A549 (cell line): ENCODE results near the gene RBMS3. TPM values are rescaled to one million over a fixed set of nuclear protein-coding genes. Genes with fewer than 3 reads are reported as not detected.

Experiments
- ATAC-seq, 2 experiments: fragments of 200-7000 bp in 1 of 2; fragments of >200 bp in 1 of 2; cut with Nextera tagmentation in 1 of 2; cut with Tn5 transposase in 1 of 2; 3 replicates each; pipeline versions ENCODE4 v1.8.0 to v1.9.1; 2018 to 2020; ENCODE audit warnings: mild to moderate bottlenecking in 1 of 2, moderate library complexity in 1 of 2
- CTCF ChIA-PET: fragments of 300-600 bp; sonication (Branson Sonifier 250); formaldehyde crosslinking; extraction: SDS; loops from one replicate; lab custom pipeline; 2021; ENCODE audit warnings: antibody characterized with exemption, inconsistent platforms; lab: Yijun Ruan, JAX
- POLR2A ChIA-PET: fragments of 350-600 bp; formaldehyde crosslinking; extraction: SDS; loops from one replicate; lab custom pipeline; 2021; ENCODE audit warnings: antibody characterized with exemption, inconsistent platforms; lab: Yijun Ruan, JAX
- DNase-seq, 2 experiments: peaks; one replicate each; pipeline versions ENCODE4 v3.0.0 to v3.0.0-alpha.2; 2011 to 2016; ENCODE audit warnings: low read depth in 1 of 2, low spot score in 1 of 2
- FAIRE-seq: peaks from 2 replicates; lab custom pipeline; 2011; peaks lifted over from hg19 to GRCh38; lab: Jason Lieb, UNC
- H3K27ac ChIP-seq, 2 experiments: fragments of >200 bp; sonication (Bioruptor Twin); formaldehyde crosslinking; 3 replicates each; pipeline ENCODE4 v1.5.1; 2016 to 2017
- H3K4me1 ChIP-seq: fragments of >200 bp; sonication (Bioruptor Twin); formaldehyde crosslinking; 3 replicates; pipeline ENCODE4 v1.6.1; 2016
- H3K4me2 ChIP-seq: fragments of >200 bp; sonication (Bioruptor Twin); formaldehyde crosslinking; 3 replicates; pipeline ENCODE4 v1.6.1; 2016
- H3K4me3 ChIP-seq: fragments of >200 bp; sonication (Bioruptor Twin); formaldehyde crosslinking; 3 replicates; pipeline ENCODE4 v1.5.1; 2016
- H3K9me3 ChIP-seq: fragments of >200 bp; sonication (Bioruptor Twin); formaldehyde crosslinking; 3 replicates; pipeline ENCODE4 v1.6.1; 2016
- BHLHE40 ChIP-seq: IDR thresholded peaks from 2 replicates; pipeline ENCODE4 v1.6.1; 2012; ENCODE audit warnings: low read depth, low read length, inconsistent platforms
- CBX8 ChIP-seq: fragments of 200-600 bp; sonication (generic); IDR thresholded peaks from 2 replicates; pipeline ENCODE4 v1.6.1; 2016
- CEBPB ChIP-seq, 2 experiments: fragments of >200 bp in 1 of 2; sonication (Bioruptor Twin) in 1 of 2; formaldehyde crosslinking in 1 of 2; IDR thresholded peaks; 2 replicates each; pipeline ENCODE4 v1.6.1; 2012 to 2016
- CHD2 ChIP-seq: fragments of 150-350 bp; IDR thresholded peaks from 2 replicates; pipeline ENCODE4 v1.6.1; 2014; ENCODE audit warnings: low read length; ENCODE audit not compliant: partially characterized antibody
- CHD4 ChIP-seq: fragments of 200-600 bp; sonication (generic); IDR thresholded peaks from 2 replicates; pipeline ENCODE4 v1.6.1; 2016; ENCODE audit warnings: antibody characterized with exemption, mild to moderate bottlenecking, borderline replicate concordance
- EHMT2 ChIP-seq: fragments of 200-600 bp; sonication (generic); IDR thresholded peaks from 2 replicates; pipeline ENCODE4 v1.6.1; 2016; ENCODE audit warnings: antibody characterized with exemption, low read depth, mild to moderate bottlenecking, moderate library complexity
- ESRRA ChIP-seq: fragments of 150-350 bp; IDR thresholded peaks from 2 replicates; pipeline ENCODE4 v1.6.1; 2014; ENCODE audit warnings: mild to moderate bottlenecking, low read length, borderline replicate concordance
- GATA3 ChIP-seq: IDR thresholded peaks from 2 replicates; pipeline ENCODE4 v1.6.1; 2012; ENCODE audit warnings: borderline replicate concordance
- HDAC2 ChIP-seq: fragments of 200-600 bp; sonication (generic); IDR thresholded peaks from 2 replicates; pipeline ENCODE4 v1.6.1; 2016
- HEYL ChIP-seq: fragments of 250-450 bp; sonication (Bioruptor Pico); IDR thresholded peaks from 2 replicates; pipeline ENCODE4 v1.8.0; 2021; ENCODE audit warnings: mild to moderate bottlenecking, moderate library complexity
- HOXA7 ChIP-seq: fragments of 250-450 bp; sonication (Bioruptor Pico); IDR thresholded peaks from 2 replicates; pipeline ENCODE4 v1.5.0; 2020; ENCODE audit warnings: mild to moderate bottlenecking, moderate library complexity
- HOXB5 ChIP-seq: fragments of 250-450 bp; sonication (Bioruptor Pico); IDR thresholded peaks from 2 replicates; pipeline ENCODE4 v1.5.0; 2020; ENCODE audit warnings: mild to moderate bottlenecking, moderate library complexity
- JUN ChIP-seq, 2 experiments: fragments of >200 bp; sonication (Bioruptor Twin); formaldehyde crosslinking; IDR thresholded peaks; 2 replicates in 1 of 2; 3 replicates in 1 of 2; pipeline ENCODE4 v1.6.1; 2016 to 2017
- KDM5A ChIP-seq: fragments of 200-600 bp; sonication (generic); IDR thresholded peaks from 2 replicates; pipeline ENCODE4 v1.6.1; 2016; ENCODE audit warnings: antibody characterized with exemption, mild to moderate bottlenecking
- MAFK ChIP-seq: fragments of 450-650 bp; IDR thresholded peaks from 2 replicates; pipeline ENCODE4 v1.6.1; 2014; ENCODE audit not compliant: partially characterized antibody
- NPAS2 ChIP-seq: fragments of 250-450 bp; sonication (Bioruptor Pico); IDR thresholded peaks from 2 replicates; pipeline ENCODE4 v1.8.0; 2022; ENCODE audit warnings: mild to moderate bottlenecking, moderate library complexity, borderline replicate concordance
- PHF8 ChIP-seq: fragments of 200-600 bp; sonication (generic); IDR thresholded peaks from 2 replicates; pipeline ENCODE4 v1.6.1; 2016; ENCODE audit warnings: low read depth, mild to moderate bottlenecking, antibody characterized with exemption, moderate library complexity, borderline replicate concordance
- POLR2A ChIP-seq: IDR thresholded peaks from 2 replicates; pipeline ENCODE4 v1.6.1; 2012; ENCODE audit warnings: mild to moderate bottlenecking, low read length
- POLR2AphosphoS2 ChIP-seq: conservative IDR thresholded peaks from 2 replicates; pipeline ENCODE4 v1.6.1; 2012; ENCODE audit warnings: low read length, improper control_type of control experiment, inconsistent platforms
- RAD21 ChIP-seq, 2 experiments: fragments of >200 bp in 1 of 2; sonication (Bioruptor Twin) in 1 of 2; formaldehyde crosslinking in 1 of 2; IDR thresholded peaks in 1 of 2; conservative IDR thresholded peaks in 1 of 2; 2 replicates in 1 of 2; 3 replicates in 1 of 2; pipeline ENCODE4 v1.6.1; 2012 to 2018; ENCODE audit warnings: inconsistent platforms in 1 of 2
- RARB ChIP-seq: fragments of 250-450 bp; sonication (Bioruptor Pico); IDR thresholded peaks from 2 replicates; pipeline ENCODE4 v1.8.0; 2021; ENCODE audit warnings: mild to moderate bottlenecking, moderate library complexity
- RFX5 ChIP-seq: fragments of 450-650 bp; IDR thresholded peaks from 2 replicates; pipeline ENCODE4 v1.7.1; 2014; ENCODE audit warnings: antibody characterized with exemption, mild to moderate bottlenecking, moderate library complexity
- SREBF2 ChIP-seq: fragments of 450-650 bp; IDR thresholded peaks from 2 replicates; pipeline ENCODE4 v1.6.1; 2014; ENCODE audit warnings: mild to moderate bottlenecking, moderate library complexity
- TP53 ChIP-seq: fragments of 250-450 bp; sonication (Bioruptor Pico); IDR thresholded peaks from 2 replicates; pipeline ENCODE4 v1.5.0; 2021; ENCODE audit warnings: mild to moderate bottlenecking, moderate library complexity
- ZFP36 ChIP-seq: fragments of 450-650 bp; IDR thresholded peaks from 2 replicates; pipeline ENCODE4 v1.6.1; 2014; ENCODE audit warnings: borderline replicate concordance; ENCODE audit not compliant: partially characterized antibody
- ZSCAN20 ChIP-seq: fragments of 250-450 bp; sonication (Bioruptor Pico); IDR thresholded peaks from 2 replicates; pipeline ENCODE4 v1.8.0; 2022; ENCODE audit warnings: mild to moderate bottlenecking, moderate library complexity
- WGBS: methylation state at CpG from one replicate; pipeline ENCODE4 v1.1.6; 2017; ENCODE audit errors: missing lambda C conversion rate; 5-methylcytosine and 5-hydroxymethylcytosine counted together
- polyA plus RNA-seq, 4 experiments: library from polyadenylated mRNA; depleted of rRNA in 3 of 4; stranded (reverse); fragments of >200 nt; fragmentation: RNase III in 1 of 4; extraction: RNeasy Plus Mini Kit Qiagen cat#74134 plus additional on column Dnase treatment in 1 of 4; gene quantifications; 2 replicates in 3 of 4; 3 replicates in 1 of 4; pipeline ENCODE4 v1.2.3, GENCODE V29; 2011 to 2017
- TF ChIP-seq, protein P1 (sequence below): fragments of >200 bp; sonication (Bioruptor Twin); formaldehyde crosslinking; IDR thresholded peaks from 3 replicates; pipeline ENCODE4 v1.6.1; 2016
- TF ChIP-seq, protein P2 (sequence below): fragments of >200 bp; sonication (Bioruptor Twin); formaldehyde crosslinking; IDR thresholded peaks from 2 replicates; pipeline ENCODE4 v1.6.1; 2016
- TF ChIP-seq, protein P3 (sequence below): IDR thresholded peaks from 2 replicates; pipeline ENCODE4 v1.6.1; 2012

RBMS3 gene
- polyA plus RNA-seq, 2 of the 4 experiments (the other 2 are of a cell fraction): 0.92 to 4.1 TPM

DNA sequence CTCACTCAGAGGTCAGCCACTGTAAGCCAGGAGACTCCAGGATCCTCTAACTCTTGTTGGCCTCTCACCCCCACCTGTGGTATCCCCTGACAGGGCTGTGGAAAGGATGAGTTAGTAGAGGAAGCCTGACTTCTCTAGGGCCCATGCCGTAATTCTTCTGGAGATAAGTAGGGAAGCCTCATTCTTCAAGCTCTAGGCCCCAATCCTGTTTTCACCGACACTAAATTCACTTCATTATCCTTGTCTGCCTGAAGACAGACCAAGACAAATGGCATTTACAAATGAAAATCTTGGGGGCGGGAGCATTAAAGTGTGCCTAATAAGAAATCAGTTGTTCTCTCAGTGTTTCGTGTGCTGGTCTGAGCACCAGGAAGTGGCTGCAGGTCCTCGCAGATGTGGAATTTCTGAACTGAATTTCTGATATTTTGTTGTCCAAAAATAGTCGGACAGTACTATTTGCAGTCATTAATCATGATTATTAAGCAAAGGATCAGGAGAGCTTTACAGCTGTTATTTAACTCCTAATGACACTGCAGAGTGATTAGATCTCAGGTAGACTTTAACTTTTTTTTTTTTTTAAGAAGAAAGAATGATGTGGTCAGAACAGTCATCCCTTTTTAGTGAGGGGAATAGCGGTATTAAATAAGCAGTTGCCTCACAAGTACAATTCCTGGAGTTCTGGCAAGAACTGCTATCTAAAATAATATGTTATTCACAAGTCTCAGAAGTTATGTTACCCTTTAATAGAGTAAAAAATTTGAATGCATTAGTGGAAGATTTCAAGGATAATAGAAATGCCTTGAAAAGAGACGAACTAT lies 58.4 kb downstream of the RBMS3 start:
- Histone ChIP-seq H3K4me3 (no peak overlapping the region), H3K27ac (no peak overlapping the region), H3K4me1 (peaks cover 21% of the 10 kb centered on the region), H3K9me3 (no peaks in the 10 kb centered on the region), H3K4me2 (no peak overlapping the region)
- FAIRE-seq: no peak
- ATAC-seq: no peak
- WGBS: 93% methylated on average over 8 of the region's 8 CpGs
- no peak for TF ChIP-seq RARB
- TF ChIP-seq ESRRA: no peak
- no peak for TF ChIP-seq POLR2AphosphoS2
- CTCF ChIA-PET: interaction anchor here (0.6 to 0.7 kb wide), 2 partner anchors 15 to 1431 kb away, joined by 3 read pairs; no protein-coding TSS in a partner anchor
- POLR2A ChIA-PET: no interaction called here
- no peak for DNase-seq

DNA sequence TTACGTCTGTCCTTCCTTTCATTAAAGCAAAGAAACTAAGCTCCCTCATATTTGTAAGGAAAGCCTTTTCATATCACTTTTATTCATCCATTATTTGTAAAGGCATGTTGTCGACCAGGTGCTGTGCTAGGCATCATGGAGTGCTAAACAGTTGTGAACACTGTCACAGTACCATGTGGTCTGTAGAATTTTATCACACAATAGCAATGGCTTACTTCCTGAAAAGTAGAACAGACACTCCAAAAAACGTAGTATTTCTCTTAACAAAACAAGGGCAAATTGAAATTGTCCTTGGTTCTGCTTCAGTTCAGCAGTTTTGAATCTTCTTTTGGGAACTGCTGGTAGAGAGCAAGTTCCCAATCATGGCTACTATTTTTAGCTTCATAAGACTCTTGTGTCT lies 63.3 kb downstream of the RBMS3 start:
- Histone ChIP-seq H3K4me3 (no peak overlapping the region), H3K4me2 (no peak overlapping the region), H3K4me1 (0 out of 3 replicates have a peak, but pooled peaks cover 4% of the 10 kb centered on the region), H3K27ac (no peak overlapping the region), H3K9me3 (no peaks in the 10 kb centered on the region)
- no peak for FAIRE-seq
- no peak for DNase-seq
- ChIA-PET POLR2A (interaction anchor here (1.7 kb wide), 1 partner anchor 9 kb away, joined by 5 read pairs; no protein-coding TSS in a partner anchor), CTCF (interaction anchor here (1.8 kb wide), 1 partner anchor 12 kb away, joined by 4 read pairs; no protein-coding TSS in a partner anchor)
- 76% methylated on average over 3 of the region's 3 CpGs for WGBS
- TF ChIP-seq CBX8 (no peak), PHF8 (no peak), JUN (IDR thresholded peaks at IDR 0.05) (no peak), RFX5 (no peak), EHMT2 (no peak), HOXB5 (CRISPR knock-in tag) (no peak), SREBF2 (no peak), HEYL (no peak), ESRRA (no peak), POLR2A (no peak), RAD21 (conservative IDR thresholded peaks at IDR 0.05 in 1 of 2, IDR thresholded peaks at IDR 0.05 in 1 of 2) (no peak), TP53 (no peak), ZFP36 (no peak), BHLHE40 (no peak), ZSCAN20 (CRISPR knock-in tag) (no peak)
- TF ChIP-seq, protein P1, sequence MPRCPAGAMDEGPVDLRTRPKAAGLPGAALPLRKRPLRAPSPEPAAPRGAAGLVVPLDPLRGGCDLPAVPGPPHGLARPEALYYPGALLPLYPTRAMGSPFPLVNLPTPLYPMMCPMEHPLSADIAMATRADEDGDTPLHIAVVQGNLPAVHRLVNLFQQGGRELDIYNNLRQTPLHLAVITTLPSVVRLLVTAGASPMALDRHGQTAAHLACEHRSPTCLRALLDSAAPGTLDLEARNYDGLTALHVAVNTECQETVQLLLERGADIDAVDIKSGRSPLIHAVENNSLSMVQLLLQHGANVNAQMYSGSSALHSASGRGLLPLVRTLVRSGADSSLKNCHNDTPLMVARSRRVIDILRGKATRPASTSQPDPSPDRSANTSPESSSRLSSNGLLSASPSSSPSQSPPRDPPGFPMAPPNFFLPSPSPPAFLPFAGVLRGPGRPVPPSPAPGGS: no peak
- ATAC-seq: no peak

DNA sequence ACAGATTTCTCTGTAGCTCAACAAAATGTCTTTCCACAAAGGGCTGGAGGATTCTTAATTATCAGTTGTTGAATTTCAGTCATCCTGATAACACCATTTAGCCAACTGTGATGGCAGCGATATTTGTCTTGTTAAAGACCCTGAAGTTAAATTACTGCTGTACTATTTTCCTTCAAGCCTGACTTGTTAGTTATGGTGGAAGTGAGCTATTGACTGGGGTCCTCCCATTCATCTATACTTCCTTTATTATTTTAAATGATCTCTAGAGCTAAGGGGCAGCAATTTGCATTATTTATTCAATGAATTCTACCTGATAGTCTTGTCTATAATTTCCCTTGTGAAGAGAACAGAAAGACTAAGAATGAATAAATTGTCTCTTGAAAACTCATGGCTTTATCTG lies 64.1 kb downstream of the RBMS3 start:
- WGBS: 91% methylated on average over 1 of the region's 1 CpG
- FAIRE-seq (no peak), ATAC-seq (no peak), DNase-seq (no peak)
- Histone ChIP-seq H3K4me2 (no peak overlapping the region), H3K27ac (no peak overlapping the region), H3K4me3 (no peak overlapping the region), H3K9me3 (no peaks in the 10 kb centered on the region), H3K4me1 (0 out of 3 replicates have a peak, but pooled peaks cover 4% of the 10 kb centered on the region)
- ChIA-PET POLR2A (interaction anchor here (0.7 to 1.7 kb wide), 2 partner anchors 10 to 1314 kb away, joined by 3 to 5 read pairs; no protein-coding TSS in a partner anchor), CTCF (interaction anchor here (0.6 to 1.8 kb wide), 2 partner anchors 13 to 64 kb away, joined by 4 read pairs; no protein-coding TSS in a partner anchor)
- TF ChIP-seq GATA3: no peak
- no peak for TF ChIP-seq MAFK
- TF ChIP-seq, protein P2, sequence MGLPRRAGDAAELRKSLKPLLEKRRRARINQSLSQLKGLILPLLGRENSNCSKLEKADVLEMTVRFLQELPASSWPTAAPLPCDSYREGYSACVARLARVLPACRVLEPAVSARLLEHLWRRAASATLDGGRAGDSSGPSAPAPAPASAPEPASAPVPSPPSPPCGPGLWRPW: no peak
- no peak for TF ChIP-seq KDM5A
- no peak for TF ChIP-seq CHD4
- TF ChIP-seq NPAS2 (CRISPR knock-in tag): no peak
- TF ChIP-seq, protein P1: no peak
- no peak for TF ChIP-seq HDAC2
- no peak for TF ChIP-seq RAD21 (conservative IDR thresholded peaks at IDR 0.05 in 1 of 2, IDR thresholded peaks at IDR 0.05 in 1 of 2)
- no peak for TF ChIP-seq HEYL
- no peak for TF ChIP-seq TP53
- no peak for TF ChIP-seq ESRRA
- TF ChIP-seq SREBF2: no peak
- no peak for TF ChIP-seq HOXB5 (CRISPR knock-in tag)
- no peak for TF ChIP-seq CEBPB (IDR thresholded peaks at IDR 0.05)
- TF ChIP-seq ZSCAN20 (CRISPR knock-in tag): no peak
- TF ChIP-seq CHD2: no peak
- TF ChIP-seq ZFP36: no peak
- no peak for TF ChIP-seq HOXA7 (CRISPR knock-in tag)
- TF ChIP-seq, protein P3, sequence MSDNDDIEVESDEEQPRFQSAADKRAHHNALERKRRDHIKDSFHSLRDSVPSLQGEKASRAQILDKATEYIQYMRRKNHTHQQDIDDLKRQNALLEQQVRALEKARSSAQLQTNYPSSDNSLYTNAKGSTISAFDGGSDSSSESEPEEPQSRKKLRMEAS: no peak
